ENCODE results near the gene GALNT6.

DNA sequence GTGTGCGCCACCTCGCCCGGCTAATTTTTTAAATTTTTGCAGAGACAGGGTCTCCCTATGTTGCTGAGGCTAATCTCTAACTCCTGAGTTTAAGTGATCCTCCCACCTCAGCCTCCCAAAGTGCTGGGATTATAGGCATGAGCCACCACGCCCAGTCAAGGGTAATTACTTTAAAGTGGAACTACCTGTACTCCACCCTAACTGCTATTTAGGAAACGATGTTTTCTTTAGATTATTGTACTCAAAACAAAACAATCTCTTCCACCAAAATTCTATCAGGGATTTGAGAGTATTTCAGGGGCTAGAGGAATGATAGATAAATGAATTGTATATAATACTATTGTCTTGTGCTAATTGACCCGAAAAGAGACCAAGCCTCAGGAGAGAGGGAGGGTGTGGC is 57.7 kb downstream of the GALNT6 start:
- TF ChIP-seq, protein P1, sequence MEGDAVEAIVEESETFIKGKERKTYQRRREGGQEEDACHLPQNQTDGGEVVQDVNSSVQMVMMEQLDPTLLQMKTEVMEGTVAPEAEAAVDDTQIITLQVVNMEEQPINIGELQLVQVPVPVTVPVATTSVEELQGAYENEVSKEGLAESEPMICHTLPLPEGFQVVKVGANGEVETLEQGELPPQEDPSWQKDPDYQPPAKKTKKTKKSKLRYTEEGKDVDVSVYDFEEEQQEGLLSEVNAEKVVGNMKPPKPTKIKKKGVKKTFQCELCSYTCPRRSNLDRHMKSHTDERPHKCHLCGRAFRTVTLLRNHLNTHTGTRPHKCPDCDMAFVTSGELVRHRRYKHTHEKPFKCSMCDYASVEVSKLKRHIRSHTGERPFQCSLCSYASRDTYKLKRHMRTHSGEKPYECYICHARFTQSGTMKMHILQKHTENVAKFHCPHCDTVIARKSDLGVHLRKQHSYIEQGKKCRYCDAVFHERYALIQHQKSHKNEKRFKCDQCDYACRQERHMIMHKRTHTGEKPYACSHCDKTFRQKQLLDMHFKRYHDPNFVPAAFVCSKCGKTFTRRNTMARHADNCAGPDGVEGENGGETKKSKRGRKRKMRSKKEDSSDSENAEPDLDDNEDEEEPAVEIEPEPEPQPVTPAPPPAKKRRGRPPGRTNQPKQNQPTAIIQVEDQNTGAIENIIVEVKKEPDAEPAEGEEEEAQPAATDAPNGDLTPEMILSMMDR (IDR thresholded peaks at IDR 0.05), result no peak
- no peak for TF ChIP-seq POLR2A (IDR thresholded peaks at IDR 0.05)

All from testis (tissue), 2 donors.